K562 (cell line): ENCODE data around the gene HBB. TPM values are rescaled to one million over a fixed set of nuclear protein-coding genes. Genes with fewer than 3 reads are reported as not detected.

Source experiments
- ATAC-seq: fragments of 200-7000 bp; cut with Tn5 transposase; 3 replicates; pipeline ENCODE4 v1.9.1; 2020; ENCODE audit warnings: moderate library complexity
- BruUV-seq: library from RNA; stranded (reverse); fragments of 400-500 nt; replicated peaks from 2 replicates; lab custom pipeline; 2021; lab: Mats Ljungman, UMichigan
- CTCF ChIA-PET: fragments of 300-600 bp; formaldehyde crosslinking; extraction: SDS; loops from one replicate; lab custom pipeline; 2021; ENCODE audit warnings: low intra/inter-chr PET ratio; lab: Yijun Ruan, JAX
- POLR2A ChIA-PET: fragments of 300-600, 350-650 bp; sonication (Branson Sonifier 250); formaldehyde crosslinking; extraction: SDS; loops from one replicate; lab custom pipeline; 2021; ENCODE audit warnings: antibody characterized with exemption, inconsistent platforms; lab: Yijun Ruan, JAX
- DNase-seq, 4 experiments: peaks; one replicate each; pipeline versions ENCODE4 v3.0.0 to v3.0.0-alpha.2; 2011 to 2018; ENCODE audit warnings: low spot score in 3 of 4, mixed read lengths in 3 of 4; ENCODE audit errors: extremely low read depth in 1 of 4
- FAIRE-seq: peaks from 2 replicates; lab custom pipeline; 2011; peaks lifted over from hg19 to GRCh38; lab: Jason Lieb, UNC
- H2AFZ ChIP-seq: 2 replicates; pipeline ENCODE4 v1.6.0; 2011; ENCODE audit warnings: low read depth, low read length, control low read depth, inconsistent platforms
- H3K27ac ChIP-seq: fragments of 200-600 bp; 3 replicates; pipeline ENCODE4 v1.8.0; 2011; ENCODE audit warnings: low read depth, mild to moderate bottlenecking, control low read depth, inconsistent platforms, low read length, moderate library complexity, mixed read lengths; ENCODE audit errors: extremely low read depth
- H3K27me3 ChIP-seq, 2 experiments: fragments of 300-600 bp in 1 of 2; 2 replicates in 1 of 2; 3 replicates in 1 of 2; pipeline versions ENCODE4 v1.6.0 to v1.8.0; 2011; ENCODE audit warnings: inconsistent platforms in 2 of 2, low read length in 2 of 2, mild to moderate bottlenecking in 1 of 2, mixed read lengths in 1 of 2, moderate library complexity in 1 of 2; ENCODE audit not compliant: control insufficient read depth in 2 of 2, insufficient read depth in 2 of 2
- H3K36me3 ChIP-seq: fragments of 300-600 bp; 3 replicates; pipeline ENCODE4 v1.8.0; 2011; ENCODE audit warnings: mild to moderate bottlenecking, low read length, inconsistent platforms; ENCODE audit not compliant: control insufficient read depth, insufficient read depth
- H3K4me1 ChIP-seq, 2 experiments: fragments of 200-600 bp in 1 of 2; replicated peaks in 1 of 2; 2 replicates in 1 of 2; 3 replicates in 1 of 2; pipeline versions ENCODE4 v1.5.1 to v1.8.0; 2011; ENCODE audit warnings: inconsistent platforms in 2 of 2, low read length in 2 of 2, mild to moderate bottlenecking in 1 of 2, mixed read lengths in 1 of 2, moderate library complexity in 1 of 2; ENCODE audit not compliant: control insufficient read depth in 2 of 2, insufficient read depth in 2 of 2
- H3K4me2 ChIP-seq: 2 replicates; pipeline ENCODE4 v1.6.1; 2011; ENCODE audit warnings: low read length, control low read depth, inconsistent platforms, mixed read lengths; ENCODE audit not compliant: insufficient read depth
- H3K4me3 ChIP-seq: fragments of 200-600 bp; sonication (generic), shearing (Covaris generic); 2 replicates; pipeline ENCODE4 v1.5.1; 2016; ENCODE audit warnings: control low read depth, inconsistent platforms
- H3K79me2 ChIP-seq: fragments of 200-600 bp; 3 replicates; pipeline ENCODE4 v1.8.0; 2011; ENCODE audit warnings: low read length, inconsistent platforms; ENCODE audit not compliant: control insufficient read depth, insufficient read depth
- H3K9ac ChIP-seq, 2 experiments: 2 replicates each; pipeline versions ENCODE4 v1.6.0 to v1.6.1; 2011; ENCODE audit warnings: low read depth in 2 of 2, low read length in 2 of 2, control low read depth in 1 of 2, inconsistent platforms in 1 of 2, mild to moderate bottlenecking in 1 of 2, mixed read lengths in 1 of 2; ENCODE audit not compliant: insufficient read depth in 1 of 2
- H3K9me1 ChIP-seq: one replicate; pipeline ENCODE4 v1.6.0; 2011; ENCODE audit warnings: inconsistent platforms, mild to moderate bottlenecking, low read length, moderate library complexity; ENCODE audit not compliant: control insufficient read depth, insufficient read depth
- H3K9me3 ChIP-seq: replicated peaks from 2 replicates; pipeline ENCODE4 v1.5.1; 2011; ENCODE audit warnings: low read depth, low read length, inconsistent platforms; ENCODE audit not compliant: control insufficient read depth, insufficient read depth
- H4K20me1 ChIP-seq: replicated peaks from 2 replicates; pipeline ENCODE4 v1.6.1; 2011; ENCODE audit warnings: low read length, inconsistent platforms, mixed read lengths; ENCODE audit not compliant: control insufficient read depth, insufficient read depth
- ARID1B ChIP-seq: fragments of 450-650 bp; IDR thresholded peaks from 2 replicates; pipeline ENCODE4 v1.6.1; 2016; ENCODE audit warnings: antibody characterized with exemption, mild to moderate bottlenecking, inconsistent platforms
- BMI1 ChIP-seq: fragments of 150-350 bp; IDR thresholded peaks from 2 replicates; pipeline ENCODE4 v1.6.1; 2014; ENCODE audit warnings: low read length
- CHD2 ChIP-seq: IDR thresholded peaks from 2 replicates; pipeline ENCODE4 v1.6.1; 2011; ENCODE audit warnings: low read depth, low read length
- ETV1 ChIP-seq: fragments of 450-650 bp; conservative IDR thresholded peaks from 2 replicates; pipeline ENCODE4 v1.6.1; 2016; ENCODE audit warnings: missing genetic modification characterization, control low read depth, low read depth, missing compliant biosample characterization
- HEY1 ChIP-seq: fragments of 250-450 bp; sonication (Bioruptor Pico); IDR thresholded peaks from 2 replicates; pipeline ENCODE4 v1.5.0; 2020; ENCODE audit warnings: mild to moderate bottlenecking, moderate library complexity, borderline replicate concordance
- KLF13 ChIP-seq: fragments of 450-650 bp; IDR thresholded peaks from 2 replicates; pipeline ENCODE4 v1.6.1; 2016; ENCODE audit warnings: missing genetic modification characterization, low read depth, mild to moderate bottlenecking, missing compliant biosample characterization, moderate library complexity, borderline replicate concordance
- NR0B1 ChIP-seq: fragments of 450-650 bp; IDR thresholded peaks from one replicate; pipeline ENCODE4 v1.6.1; 2018; ENCODE audit warnings: mild to moderate bottlenecking, moderate library complexity; ENCODE audit not compliant: partially characterized antibody
- PCBP2 ChIP-seq: fragments of 200-400 bp; formaldehyde crosslinking; IDR thresholded peaks from 2 replicates; pipeline ENCODE4 v1.6.1; 2018; ENCODE audit warnings: low read length, low read depth, mild to moderate bottlenecking, moderate library complexity; ENCODE audit not compliant: poor library complexity, severe bottlenecking
- PHB ChIP-seq: fragments of 250-450 bp; sonication (Bioruptor Pico); IDR thresholded peaks from 2 replicates; pipeline ENCODE4 v1.5.0; 2021
- RBM22 ChIP-seq: fragments of 200-400 bp; formaldehyde crosslinking; IDR thresholded peaks from 2 replicates; pipeline ENCODE4 v1.6.1; 2018; ENCODE audit warnings: low read length, low read depth; ENCODE audit not compliant: poor library complexity, severe bottlenecking
- RCOR1 ChIP-seq, 2 experiments: IDR thresholded peaks; 2 replicates each; pipeline ENCODE4 v1.6.1; 2012; ENCODE audit warnings: low read depth in 2 of 2, low read length in 2 of 2, borderline replicate concordance in 1 of 2, improper control_type of control experiment in 1 of 2
- SMAD3 ChIP-seq: fragments of 450-650 bp; formaldehyde crosslinking; conservative IDR thresholded peaks from 2 replicates; pipeline ENCODE4 v1.4.0; 2020; ENCODE audit warnings: mild to moderate bottlenecking
- TCF7 ChIP-seq: sonication (generic); IDR thresholded peaks from 2 replicates; pipeline ENCODE4 v1.6.1; 2016; ENCODE audit warnings: antibody characterized with exemption, borderline replicate concordance
- ZC3H11A ChIP-seq: IDR thresholded peaks from 2 replicates; pipeline ENCODE4 v1.6.1; 2012; ENCODE audit warnings: low read depth, low read length, improper control_type of control experiment
- ZNF23 ChIP-seq: fragments of 250-450 bp; sonication (Bioruptor Pico); IDR thresholded peaks from 2 replicates; pipeline ENCODE4 v1.4.0; 2020; ENCODE audit warnings: mild to moderate bottlenecking
- ZNF316 ChIP-seq: fragments of 450-650 bp; IDR thresholded peaks from 2 replicates; pipeline ENCODE4 v1.6.1; 2016
- ZNF561 ChIP-seq: fragments of 450-650 bp; formaldehyde crosslinking; conservative IDR thresholded peaks from 2 replicates; pipeline ENCODE4 v1.4.0; 2020; ENCODE audit warnings: mild to moderate bottlenecking, moderate library complexity
- ZNF76 ChIP-seq: fragments of 250-450 bp; sonication (Bioruptor Pico); IDR thresholded peaks from 2 replicates; pipeline ENCODE4 v1.4.0; 2020; ENCODE audit warnings: mild to moderate bottlenecking, moderate library complexity, borderline replicate concordance
- WGBS: fragments of 100-300 bp; shearing (Covaris generic); methylation state at CpG from one replicate; pipeline ENCODE4 v1.1.6; 2016; ENCODE audit warnings: low coverage, mixed read lengths; ENCODE audit not compliant: insufficient coverage; ENCODE audit errors: missing lambda C conversion rate; 5-methylcytosine and 5-hydroxymethylcytosine counted together
- in situ Hi-C: fragments of 300-500 bp; cut with MboI; formaldehyde crosslinking; loops from 4 replicates; pipeline ENCODE4 v1.15.0; 2018; ENCODE audit warnings: inconsistent platforms, mixed read lengths
- intact Hi-C: fragments of 100-400 bp; cut with micrococcal nuclease; formaldehyde crosslinking; loops from 2 replicates; pipeline ENCODE4 v1.14.2; 2022
- polyA plus RNA-seq, 8 experiments: library from polyadenylated mRNA; depleted of rRNA in 4 of 8; stranded (reverse) in 5 of 8; unstranded in 3 of 8; fragments of >200 nt; fragmentation: Nextera tagmentation in 2 of 8; fragmentation: Illumina TruSeq in 1 of 8; extraction: Ambion mirVana in 2 of 8; extraction: Trizol in 1 of 8; gene quantifications; 2 replicates each; pipeline versions ENCODE4 v1.2.1 to v1.2.3, GENCODE V29; 2011 to 2014; ENCODE audit warnings: inconsistent platforms in 1 of 8, missing spikeins in 1 of 8
- total RNA-seq, 7 experiments: library from RNA; depleted of rRNA in 6 of 7; stranded (reverse); fragments of >200 nt in 6 of 7; fragmentation: Illumina TruSeq in 2 of 7; extraction: Trizol in 2 of 7; gene quantifications; 2 replicates each; pipeline versions ENCODE4 v1.2.1 to v1.2.3, GENCODE V29; 2011 to 2021; ENCODE audit warnings: low replicate concordance in 1 of 7
- TF ChIP-seq, protein P1 (sequence below): sonication (generic); formaldehyde crosslinking; IDR thresholded peaks from 2 replicates; pipeline ENCODE4 v1.8.0; 2023; ENCODE audit warnings: mild to moderate bottlenecking, missing genetic modification reagents

HBB gene
- total and polyA plus RNA-seq, 9 of the 15 experiments (the other 6 are each of a cell fraction or from before 2014, with no cell fraction given) = 0.33 to 3.4 (median 1.2) TPM; not detected in 2

- TF ChIP-seq KLF13 (tag) = no peak
- TF ChIP-seq RBM22 = no peak
- TF ChIP-seq ETV1 = no peak
- TF ChIP-seq, all 486 proteins: peak for 0
These were observed 4.2 kb upstream of the HBB start (continued) for GRCh38 chr11:5231111-5231510.

DNA sequence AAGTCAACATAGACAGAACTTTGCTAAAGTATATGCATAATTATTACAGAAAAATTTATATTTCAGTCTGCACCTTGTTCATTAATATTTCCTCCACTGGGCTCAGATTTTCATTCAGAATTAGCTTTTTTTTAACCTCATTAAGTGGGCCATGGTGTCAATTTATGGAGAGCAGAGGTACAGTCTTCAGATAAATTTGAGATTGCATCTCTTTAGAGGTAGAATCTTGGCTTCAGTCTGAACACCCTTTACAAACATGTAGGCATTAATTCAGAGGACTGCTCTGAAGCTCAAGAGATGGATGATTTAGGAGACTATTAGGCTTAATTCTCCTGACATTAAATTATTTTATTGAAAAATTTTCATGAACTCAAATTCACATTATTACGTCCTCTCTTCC lies 3.4 kb upstream of the HBB start:
- no TSS peak for BruUV-seq
- FAIRE-seq (no peak), DNase-seq (no peak), ATAC-seq (no peak)
- Histone ChIP-seq H3K9me3 (no peaks in the 10 kb centered on the region), H3K27me3 (no peaks in the 10 kb centered on the region), H4K20me1 (no peaks in the 10 kb centered on the region), H3K4me2 (no peak overlapping the region), H3K27ac (no peak overlapping the region), H3K9ac (no peak overlapping the region), H3K79me2 (no peaks in the 10 kb centered on the region; the same call in 2 of the 3 replicates), H3K9me1 (no peaks in the 10 kb centered on the region), H3K4me1 (peaks cover 16 to 29% of the 10 kb centered on the region in 2 experiments), H3K36me3 (no peaks in the 10 kb centered on the region), H3K4me3 (no peak overlapping the region), H2AFZ (no peak overlapping the region)
- CTCF ChIA-PET = no interaction called here
- in situ Hi-C loops = no loop called here
- POLR2A ChIA-PET = interaction anchor here (1.2 to 1.6 kb wide), 2 partner anchors 10 to 12 kb away, joined by 5 read pairs; no protein-coding TSS in a partner anchor
- intact Hi-C loops = no loop called here
- WGBS = 90% methylated on average over 1 of the region's 1 CpG
- TF ChIP-seq NR0B1 = no peak
- TF ChIP-seq ZC3H11A = no peak
- TF ChIP-seq, protein P1, sequence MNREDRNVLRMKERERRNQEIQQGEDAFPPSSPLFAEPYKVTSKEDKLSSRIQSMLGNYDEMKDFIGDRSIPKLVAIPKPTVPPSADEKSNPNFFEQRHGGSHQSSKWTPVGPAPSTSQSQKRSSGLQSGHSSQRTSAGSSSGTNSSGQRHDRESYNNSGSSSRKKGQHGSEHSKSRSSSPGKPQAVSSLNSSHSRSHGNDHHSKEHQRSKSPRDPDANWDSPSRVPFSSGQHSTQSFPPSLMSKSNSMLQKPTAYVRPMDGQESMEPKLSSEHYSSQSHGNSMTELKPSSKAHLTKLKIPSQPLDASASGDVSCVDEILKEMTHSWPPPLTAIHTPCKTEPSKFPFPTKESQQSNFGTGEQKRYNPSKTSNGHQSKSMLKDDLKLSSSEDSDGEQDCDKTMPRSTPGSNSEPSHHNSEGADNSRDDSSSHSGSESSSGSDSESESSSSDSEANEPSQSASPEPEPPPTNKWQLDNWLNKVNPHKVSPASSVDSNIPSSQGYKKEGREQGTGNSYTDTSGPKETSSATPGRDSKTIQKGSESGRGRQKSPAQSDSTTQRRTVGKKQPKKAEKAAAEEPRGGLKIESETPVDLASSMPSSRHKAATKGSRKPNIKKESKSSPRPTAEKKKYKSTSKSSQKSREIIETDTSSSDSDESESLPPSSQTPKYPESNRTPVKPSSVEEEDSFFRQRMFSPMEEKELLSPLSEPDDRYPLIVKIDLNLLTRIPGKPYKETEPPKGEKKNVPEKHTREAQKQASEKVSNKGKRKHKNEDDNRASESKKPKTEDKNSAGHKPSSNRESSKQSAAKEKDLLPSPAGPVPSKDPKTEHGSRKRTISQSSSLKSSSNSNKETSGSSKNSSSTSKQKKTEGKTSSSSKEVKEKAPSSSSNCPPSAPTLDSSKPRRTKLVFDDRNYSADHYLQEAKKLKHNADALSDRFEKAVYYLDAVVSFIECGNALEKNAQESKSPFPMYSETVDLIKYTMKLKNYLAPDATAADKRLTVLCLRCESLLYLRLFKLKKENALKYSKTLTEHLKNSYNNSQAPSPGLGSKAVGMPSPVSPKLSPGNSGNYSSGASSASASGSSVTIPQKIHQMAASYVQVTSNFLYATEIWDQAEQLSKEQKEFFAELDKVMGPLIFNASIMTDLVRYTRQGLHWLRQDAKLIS (CRISPR knock-in tag) = no peak
- no peak for TF ChIP-seq RCOR1 (IDR thresholded peaks at IDR 0.05; ENCODE audit: borderline replicate concordance in 1 of 2, low read depth in 2 of 2, low read length in 2 of 2)
- no peak for TF ChIP-seq ZNF23 (CRISPR knock-in tag)
- no peak for TF ChIP-seq HEY1 (CRISPR knock-in tag)
- no peak for TF ChIP-seq ZNF316
- no peak for TF ChIP-seq ZNF76
- TF ChIP-seq PCBP2 = no peak
- no peak for TF ChIP-seq PHB (CRISPR knock-in tag)
- TF ChIP-seq TCF7 = no peak
- TF ChIP-seq BMI1 = no peak
- TF ChIP-seq ARID1B = no peak
- no peak for TF ChIP-seq SMAD3 (CRISPR knock-in tag)
- no peak for TF ChIP-seq ZNF561
- no peak for TF ChIP-seq CHD2
